Lower lobe of right lung (tissue), 2 donors: ENCODE data around the gene USP43. TPM values are rescaled to one million over a fixed set of nuclear protein-coding genes. Genes with fewer than 3 reads are reported as not detected.
"Not testable (repeated sequence)": the region's sequence is repeated elsewhere in the genome, so short reads cannot be mapped to it uniquely, and the experiment has no call there.

Experiments used
- ATAC-seq, 2 donors: fragments of 200-7000 bp; cut with Tn5 transposase; one replicate each; pipeline ENCODE4 v1.9.1; 2020 to 2022; ENCODE audit warnings: mild to moderate bottlenecking in 2 of 2, moderate library complexity in 2 of 2
- DNase-seq: peaks from one replicate; pipeline ENCODE4 v3.0.0-alpha.2; 2020
- H3K27ac ChIP-seq: fragments of 200-600 bp; one replicate; pipeline ENCODE4 v1.8.0; 2022
- H3K27me3 ChIP-seq: fragments of 200-600 bp; one replicate; pipeline ENCODE4 v1.8.0; 2022; ENCODE audit warnings: low read depth
- H3K36me3 ChIP-seq: fragments of 200-600 bp; one replicate; pipeline ENCODE4 v1.8.0; 2022; ENCODE audit warnings: mild to moderate bottlenecking
- H3K4me1 ChIP-seq: fragments of 200-600 bp; one replicate; pipeline ENCODE4 v1.8.0; 2022
- H3K4me3 ChIP-seq: fragments of 200-600 bp; one replicate; pipeline ENCODE4 v1.8.0; 2022; ENCODE audit warnings: mild to moderate bottlenecking
- H3K9me3 ChIP-seq: fragments of 200-600 bp; one replicate; pipeline ENCODE4 v1.8.0; 2022
- CTCF ChIP-seq: fragments of 200-600 bp; IDR thresholded peaks from one replicate; pipeline ENCODE4 v1.8.0; 2022; ENCODE audit warnings: antibody characterized with exemption, mild to moderate bottlenecking
- intact Hi-C: fragments of 100-400 bp; cut with DNase I; formaldehyde crosslinking; loops from one replicate; pipeline ENCODE4 v1.11.0; 2022
- total RNA-seq: library from RNA; stranded (reverse); fragmentation: NEBNext Ultra II Directional; extraction: Animal tissue kit (Norgen Biotek cat#: 25700); gene quantifications from one replicate; pipeline ENCODE4 v1.2.1, GENCODE V29; 2021
- donor health status: DM: no; HTN: yes; CAD: no; lungs with severe emphysema.

Gene USP43
- total RNA-seq, 1 donor from 2014 or later = 6.8 TPM

- H3K27me3 ChIP-seq = peaks cover 21% of the 10 kb centered on the region
- intact Hi-C loops = no loop called here
- H3K4me3 ChIP-seq = peak overlapping the region; percentile 66
- H3K4me1 ChIP-seq = peaks cover 8% of the 10 kb centered on the region
- DNase-seq (no peak), ATAC-seq (no peak)
- H3K9me3 ChIP-seq = no peaks in the 10 kb centered on the region
- H3K27ac ChIP-seq = no peak overlapping the region
- H3K36me3 ChIP-seq = no peaks in the 10 kb centered on the region
- TF ChIP-seq CTCF = no peak
These were observed 1.7 kb downstream of the USP43 start for GRCh38 chr17:9647014-9647413.

- H3K4me3 ChIP-seq = no peak overlapping the region
- no peak for TF ChIP-seq CTCF
- DNase-seq (no peak), ATAC-seq (no peak)
- no peaks in the 10 kb centered on the region for H3K9me3 ChIP-seq
- H3K4me1 ChIP-seq = peaks cover 8% of the 10 kb centered on the region
- intact Hi-C loops = no loop called here
- peaks cover 22% of the 10 kb centered on the region for H3K27me3 ChIP-seq
- H3K36me3 ChIP-seq = no peaks in the 10 kb centered on the region
- no peak overlapping the region for H3K27ac ChIP-seq
These were observed 3.3 kb downstream of the USP43 start for GRCh38 chr17:9648521-9649110.

GRCh38 chr17:9658593-9659211, 13.4 kb downstream of the USP43 start:
- Histone ChIP-seq H3K4me3 (no peak overlapping the region), H3K9me3 (no peaks in the 10 kb centered on the region), H3K27ac (no peak overlapping the region), H3K27me3 (no peaks in the 10 kb centered on the region), H3K4me1 (no peaks in the 10 kb centered on the region), H3K36me3 (no peaks in the 10 kb centered on the region)
- ATAC-seq = no peak
- DNase-seq = no peak
- no peak for TF ChIP-seq CTCF
- intact Hi-C loops = no loop called here

GRCh38 chr17:9661027-9661426, 15.7 kb downstream of the USP43 start:
- H3K36me3 ChIP-seq = no peaks in the 10 kb centered on the region
- ATAC-seq = no peak
- H3K9me3 ChIP-seq = no peaks in the 10 kb centered on the region
- no peak for TF ChIP-seq CTCF
- no peak overlapping the region for H3K4me3 ChIP-seq
- no peak for DNase-seq
- H3K4me1 ChIP-seq = no peaks in the 10 kb centered on the region
- H3K27me3 ChIP-seq = no peaks in the 10 kb centered on the region
- intact Hi-C loops = no loop called here
- H3K27ac ChIP-seq = no peak overlapping the region

GRCh38 chr17:9663511-9663910, 18.2 kb downstream of the USP43 start:
- H3K9me3 ChIP-seq, intact Hi-C loops, H3K4me3 ChIP-seq, H3K27ac ChIP-seq, ATAC-seq, DNase-seq, H3K27me3 ChIP-seq, H3K36me3 ChIP-seq, H3K4me1 ChIP-seq: not testable (repeated sequence)

- intact Hi-C loops = no loop called here
- no peak overlapping the region for H3K27ac ChIP-seq
These were observed 21.2 kb downstream of the USP43 start for GRCh38 chr17:9666461-9667050.

More at GRCh38 chr17:9666461-9667050, 21.2 kb downstream of the USP43 start:
- H3K36me3 ChIP-seq = no peaks in the 10 kb centered on the region
- H3K27me3 ChIP-seq = no peaks in the 10 kb centered on the region
- H3K9me3 ChIP-seq = no peaks in the 10 kb centered on the region
- no peaks in the 10 kb centered on the region for H3K4me1 ChIP-seq
- TF ChIP-seq CTCF = no peak
- H3K4me3 ChIP-seq = no peak overlapping the region
- DNase-seq (no peak), ATAC-seq (no peak)
